OCI-LY7 (cell line): ENCODE results near the gene PLEKHH1.

ENCODE experiments used
- CTCF ChIP-seq: fragments of 200-600 bp; sonication (generic); conservative IDR thresholded peaks from 2 replicates; pipeline ENCODE4 v1.5.1; 2014; ENCODE audit warnings: mild to moderate bottlenecking, antibody characterized with exemption, low read length, moderate library complexity, mixed read lengths
- EZH2phosphoT487 ChIP-seq: fragments of 200-600 bp; sonication (generic); IDR thresholded peaks from 2 replicates; pipeline ENCODE4 v1.6.1; 2018; ENCODE audit warnings: low read depth, borderline replicate concordance, mild to moderate bottlenecking, mixed run types, antibody characterized with exemption, low read length, moderate library complexity, mixed read lengths

- TF ChIP-seq EZH2phosphoT487: no peak
- TF ChIP-seq CTCF: no peak
Measured at GRCh38 chr14:67595392-67595791, 62.3 kb downstream of the PLEKHH1 start.
